B cell (primary cell): ENCODE data around the gene PARP16. TPM values are rescaled to one million over a fixed set of nuclear protein-coding genes. Genes with fewer than 3 reads are reported as not detected.
A peak's percentile ranks its signal among the peaks of the same experiment; 100 is the strongest.

Experiments
- ATAC-seq: fragments of 200-7000 bp; cut with Tn5 transposase; one replicate; pipeline ENCODE4 v1.10.0; 2021; ENCODE audit warnings: low read depth, mild to moderate bottlenecking, moderate number of reproducible peaks, moderate library complexity
- CTCF ChIA-PET: fragments of 350-600 bp; sonication (Branson Sonifier 250); formaldehyde crosslinking; loops from one replicate; lab custom pipeline; 2021; ENCODE audit warnings: antibody characterized with exemption, inconsistent platforms; lab: Charles Lee
- POLR2A ChIA-PET: fragments of 350-600 bp; sonication (Branson Sonifier 250); formaldehyde crosslinking; loops from one replicate; lab custom pipeline; 2021; ENCODE audit warnings: antibody characterized with exemption; lab: Charles Lee
- DNase-seq: peaks from one replicate; pipeline ENCODE4 v3.0.0; 2013
- H2AFZ ChIP-seq: 2 replicates; pipeline ENCODE4 v1.6.1; 2012; ENCODE audit warnings: mild to moderate bottlenecking, low read depth, low read length; ENCODE audit not compliant: insufficient read depth, poor library complexity, severe bottlenecking
- H3K27ac ChIP-seq, 2 donors: 1 replicate in 1 of 2; 2 replicates in 1 of 2; pipeline ENCODE4 v1.5.1; 2012 to 2013; ENCODE audit warnings: low read length in 2 of 2, mild to moderate bottlenecking in 2 of 2, moderate library complexity in 1 of 2
- H3K27me3 ChIP-seq, 4 experiments: fragments of 200-600 bp in 1 of 4; sonication (generic) in 1 of 4; replicated peaks in 1 of 4; 1 replicate in 2 of 4; 2 replicates in 2 of 4; pipeline versions ENCODE4 v1.6.1 to v1.7.0; 2013 to 2016; ENCODE audit warnings: low read length in 3 of 4, mild to moderate bottlenecking in 2 of 4, mixed read lengths in 1 of 4, moderate library complexity in 1 of 4; ENCODE audit not compliant: insufficient read depth in 4 of 4, control insufficient read depth in 3 of 4; ENCODE audit errors: control extremely low read depth in 1 of 4
- H3K36me3 ChIP-seq, 2 experiments: replicated peaks in 1 of 2; 1 replicate in 1 of 2; 2 replicates in 1 of 2; pipeline versions ENCODE4 v1.6.1 to v1.7.1; 2013; ENCODE audit warnings: low read length in 1 of 2; ENCODE audit not compliant: insufficient read depth in 2 of 2, control insufficient read depth in 1 of 2; ENCODE audit errors: control extremely low read depth in 1 of 2, extremely low read depth in 1 of 2
- H3K4me1 ChIP-seq, 2 donors: fragments of 200-600 bp in 1 of 2; sonication (generic) in 1 of 2; 1 replicate in 1 of 2; 2 replicates in 1 of 2; pipeline versions ENCODE4 v1.5.1 to v1.6.1; 2013 to 2017; ENCODE audit warnings: low read length in 2 of 2; ENCODE audit not compliant: control insufficient read depth in 2 of 2, insufficient read depth in 2 of 2
- H3K4me2 ChIP-seq: replicated peaks from 2 replicates; pipeline ENCODE3; 2012; ENCODE audit warnings: mild to moderate bottlenecking, low read depth, low read length; ENCODE audit not compliant: poor library complexity, severe bottlenecking
- H3K4me3 ChIP-seq, 5 experiments: fragments of 200-600 bp in 1 of 5; sonication (generic) in 1 of 5; 1 replicate in 3 of 5; 2 replicates in 2 of 5; pipeline versions ENCODE4 v1.5.1 to v1.7.0; 2011 to 2016; ENCODE audit warnings: low read length in 4 of 5, mild to moderate bottlenecking in 4 of 5, low read depth in 2 of 5, control low read depth in 1 of 5, moderate library complexity in 1 of 5; ENCODE audit not compliant: insufficient read depth in 1 of 5; ENCODE audit errors: control extremely low read depth in 1 of 5, extremely low read depth in 1 of 5
- H3K79me2 ChIP-seq: fragments of 200-600 bp; sonication (generic); one replicate; pipeline ENCODE4 v1.6.0; 2016; ENCODE audit warnings: low read length; ENCODE audit not compliant: control insufficient read depth, insufficient read depth
- H3K9ac ChIP-seq: fragments of 200-600 bp; sonication (generic); 2 replicates; pipeline ENCODE4 v1.6.1; 2017; ENCODE audit warnings: mild to moderate bottlenecking, low read length, moderate library complexity
- H3K9me3 ChIP-seq, 3 donors: one replicate each; pipeline versions ENCODE4 v1.6.1 to v1.7.1; 2013; ENCODE audit warnings: low read length in 2 of 3; ENCODE audit not compliant: control insufficient read depth in 2 of 3, insufficient read depth in 1 of 3; ENCODE audit errors: control extremely low read depth in 1 of 3
- H4K20me1 ChIP-seq: 2 replicates; pipeline ENCODE4 v1.6.0; 2012; ENCODE audit warnings: mild to moderate bottlenecking, low read length; ENCODE audit not compliant: insufficient read depth, control insufficient read depth, poor library complexity, severe bottlenecking
- H3K27ac Mint-ChIP-seq: one replicate; pipeline ENCODE4 v1.8.0; 2021; ENCODE audit warnings: mixed read lengths
- H3K27me3 Mint-ChIP-seq: one replicate; pipeline ENCODE4 v1.8.0; 2021; ENCODE audit warnings: mixed read lengths
- H3K4me1 Mint-ChIP-seq: one replicate; pipeline ENCODE4 v1.8.0; 2021; ENCODE audit warnings: mixed read lengths
- H3K4me3 Mint-ChIP-seq: one replicate; pipeline ENCODE4 v1.8.0; 2021; ENCODE audit warnings: mixed read lengths
- H3K9me3 Mint-ChIP-seq: one replicate; pipeline ENCODE4 v1.8.0; 2022; ENCODE audit warnings: mixed read lengths; ENCODE audit not compliant: insufficient read depth
- EZH2 ChIP-seq: IDR thresholded peaks from 2 replicates; pipeline ENCODE4 v1.6.1; 2012; ENCODE audit warnings: borderline replicate concordance, low read depth, mild to moderate bottlenecking, moderate library complexity, low read length; ENCODE audit not compliant: insufficient read depth, poor library complexity, severe bottlenecking
- WGBS: methylation state at CpG from one replicate; pipeline ENCODE4 v1.1.5; 2013; ENCODE audit warnings: missing lambda C conversion rate; ENCODE audit not compliant: insufficient coverage; 5-methylcytosine and 5-hydroxymethylcytosine counted together
- intact Hi-C: fragments of 100-400 bp; cut with micrococcal nuclease; formaldehyde crosslinking; loops from one replicate; pipeline ENCODE4 v1.10.0; 2022
- polyA plus RNA-seq: library from polyadenylated mRNA; depleted of rRNA; stranded (reverse); fragments of >200 nt; gene quantifications from 2 replicates; pipeline ENCODE4 v1.2.3, GENCODE V29; 2012
- total RNA-seq, 2 donors: library from RNA; stranded (reverse); fragments of 120-200 nt in 1 of 2; gene quantifications; 1 replicate in 1 of 2; 2 replicates in 1 of 2; pipeline versions ENCODE4 v1.2.3 to v1.2.4, GENCODE V29; 2013 to 2022
- TF ChIP-seq, protein P1 (sequence below): fragments of 200-600 bp; IDR thresholded peaks from one replicate; pipeline ENCODE4 v1.8.0; 2022; ENCODE audit warnings: antibody characterized with exemption, mild to moderate bottlenecking

The PARP16 gene
- total and polyA plus RNA-seq, 2 donors (not counting 1 experiment from before 2014, with no cell fraction given) = 18.2 to 19.1 TPM

DNA sequence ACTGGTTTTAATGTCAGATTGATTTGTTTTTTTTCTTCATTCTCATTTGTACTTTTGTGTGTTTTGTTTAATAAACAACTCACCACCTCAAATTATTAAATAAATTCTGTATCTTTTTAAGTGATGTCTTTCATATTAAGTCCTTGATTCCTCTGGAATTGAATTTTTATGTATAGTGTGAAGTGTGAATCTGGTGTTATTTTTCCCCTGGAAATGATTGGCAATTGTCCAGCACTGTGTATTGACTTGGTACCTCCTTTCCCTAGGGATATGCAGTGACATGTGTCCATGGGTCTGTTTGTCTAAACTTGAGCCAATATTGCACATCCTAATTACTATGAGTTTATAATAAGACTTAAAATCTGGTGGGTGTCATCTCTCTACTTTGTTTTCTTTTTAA lies 19.9 kb upstream of the PARP16 start:
- no peak for TF ChIP-seq EZH2
- TF ChIP-seq, protein P1, sequence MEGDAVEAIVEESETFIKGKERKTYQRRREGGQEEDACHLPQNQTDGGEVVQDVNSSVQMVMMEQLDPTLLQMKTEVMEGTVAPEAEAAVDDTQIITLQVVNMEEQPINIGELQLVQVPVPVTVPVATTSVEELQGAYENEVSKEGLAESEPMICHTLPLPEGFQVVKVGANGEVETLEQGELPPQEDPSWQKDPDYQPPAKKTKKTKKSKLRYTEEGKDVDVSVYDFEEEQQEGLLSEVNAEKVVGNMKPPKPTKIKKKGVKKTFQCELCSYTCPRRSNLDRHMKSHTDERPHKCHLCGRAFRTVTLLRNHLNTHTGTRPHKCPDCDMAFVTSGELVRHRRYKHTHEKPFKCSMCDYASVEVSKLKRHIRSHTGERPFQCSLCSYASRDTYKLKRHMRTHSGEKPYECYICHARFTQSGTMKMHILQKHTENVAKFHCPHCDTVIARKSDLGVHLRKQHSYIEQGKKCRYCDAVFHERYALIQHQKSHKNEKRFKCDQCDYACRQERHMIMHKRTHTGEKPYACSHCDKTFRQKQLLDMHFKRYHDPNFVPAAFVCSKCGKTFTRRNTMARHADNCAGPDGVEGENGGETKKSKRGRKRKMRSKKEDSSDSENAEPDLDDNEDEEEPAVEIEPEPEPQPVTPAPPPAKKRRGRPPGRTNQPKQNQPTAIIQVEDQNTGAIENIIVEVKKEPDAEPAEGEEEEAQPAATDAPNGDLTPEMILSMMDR = no peak
- Mint-ChIP-seq H3K27ac (peak overlapping the region; percentile 46), H3K27me3 (no peaks in the 10 kb centered on the region), H3K9me3 (no peaks in the 10 kb centered on the region), H3K4me3 (no peak overlapping the region), H3K4me1 (peaks cover 16% of the 10 kb centered on the region)
- H2AFZ ChIP-seq = no peak overlapping the region
- ChIA-PET CTCF (interaction anchor here (1.1 to 3.2 kb wide), 3 partner anchors 9 to 79 kb away, joined by 3 to 26 read pairs (median 14); no protein-coding TSS in a partner anchor), POLR2A (interaction anchor here (0.7 to 1.2 kb wide), 2 partner anchors 278 to 1810 kb away, joined by 8 to 9 read pairs; no protein-coding TSS in a partner anchor)
- intact Hi-C loops = no loop called here
- no peaks in the 10 kb centered on the region for H3K36me3 ChIP-seq
- peaks cover 7 to 16% of the 10 kb centered on the region in 2 donors for H3K4me1 ChIP-seq
- H3K4me2 ChIP-seq = no peak overlapping the region
- DNase-seq (no peak), ATAC-seq (no peak)
- no peaks in the 10 kb centered on the region for H4K20me1 ChIP-seq
- H3K27ac ChIP-seq = no peak overlapping the region
- peaks cover 0 to 3% (median 0%) of the 10 kb centered on the region in 3 donors for H3K9me3 ChIP-seq
- H3K27me3 ChIP-seq = peaks cover 0 to 1% (median 0%) of the 10 kb centered on the region in 4 experiments
- H3K79me2 ChIP-seq = no peaks in the 10 kb centered on the region
- no peak overlapping the region for H3K9ac ChIP-seq
- H3K4me3 ChIP-seq = no peak overlapping the region

DNA sequence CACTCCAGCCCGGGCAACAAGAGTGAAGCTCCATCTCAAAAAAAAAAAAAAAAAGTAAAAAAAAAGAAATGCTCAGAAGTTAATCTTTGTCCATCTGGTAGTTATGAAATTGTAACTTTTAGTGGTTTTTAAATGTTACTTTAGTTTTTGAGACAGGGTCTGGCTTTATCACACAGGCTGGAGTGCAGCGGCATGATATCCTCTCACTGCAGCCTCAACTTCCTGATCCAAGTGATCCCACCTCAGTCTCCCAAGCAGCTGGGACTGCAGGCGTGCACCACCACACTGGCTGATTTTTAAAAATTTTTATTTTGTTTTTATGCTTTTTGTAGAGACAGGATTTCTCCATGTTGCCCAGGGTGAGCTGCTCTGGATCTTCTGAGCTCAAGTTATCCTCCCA lies 19.1 kb upstream of the PARP16 start:
- Histone ChIP-seq H3K4me1 (peaks cover 7 to 16% of the 10 kb centered on the region in 2 donors), H3K27me3 (no peaks in the 10 kb centered on the region), H3K36me3 (no peaks in the 10 kb centered on the region), H3K9me3 (peaks cover 0 to 9% (median 0%) of the 10 kb centered on the region in 3 donors), H2AFZ (no peak overlapping the region), H3K9ac (no peak overlapping the region), H3K27ac (no peak overlapping the region), H3K4me3 (no peak overlapping the region), H3K79me2 (no peaks in the 10 kb centered on the region), H3K4me2 (no peak overlapping the region), H4K20me1 (no peaks in the 10 kb centered on the region)
- TF ChIP-seq EZH2 = no peak
- TF ChIP-seq, protein P1 = no peak
- ChIA-PET POLR2A (interaction anchor here (0.7 to 1.7 kb wide), 3 partner anchors 121 to 1809 kb away, joined by 8 to 23 read pairs (median 9); partner anchors contain the start of gene CLPX), CTCF (interaction anchor here (0.6 to 3.2 kb wide), 6 partner anchors 8 to 1007 kb away, joined by 3 to 26 read pairs (median 4); no protein-coding TSS in a partner anchor)
- ATAC-seq (no peak), DNase-seq (no peak)
- H3K27ac Mint-ChIP-seq = no peak overlapping the region
- no peak overlapping the region for H3K4me3 Mint-ChIP-seq
- no peaks in the 10 kb centered on the region for H3K27me3 Mint-ChIP-seq
- H3K9me3 Mint-ChIP-seq = no peaks in the 10 kb centered on the region
- peaks cover 16% of the 10 kb centered on the region for H3K4me1 Mint-ChIP-seq
- WGBS = no CpG with 5 or more reads among the region's 3 CpGs
- intact Hi-C loops = loop anchor here (2.0 kb wide), 2 partner anchors 121 to 251 kb away; partner anchors contain the start of gene CLPX
